ENCODE results near the gene SERHL2.
"Not testable (repeated sequence)": the region's sequence is repeated elsewhere in the genome, so short reads cannot be mapped to it uniquely, and the experiment has no call there.

SERHL2 gene

GRCh38 chr22:42535082-42535731 is 18.5 kb upstream of the SERHL2 start:
- DNase-seq (ENCODE audit: low read depth): not testable (repeated sequence)

GRCh38 chr22:42536166-42536565 is 17.6 kb upstream of the SERHL2 start:
- no peak for DNase-seq (ENCODE audit: low read depth)

GRCh38 chr22:42536634-42537033 is 17.1 kb upstream of the SERHL2 start:
- DNase-seq (ENCODE audit: low read depth): not testable (repeated sequence)

GRCh38 chr22:42537199-42537831 is 16.4 kb upstream of the SERHL2 start:
- not testable (repeated sequence) for DNase-seq (ENCODE audit: low read depth)

GRCh38 chr22:42539236-42539771 is 14.5 kb upstream of the SERHL2 start:
- DNase-seq (ENCODE audit: low read depth): not testable (repeated sequence)

- no peak for DNase-seq (ENCODE audit: low read depth)
Measured at GRCh38 chr22:42544686-42545085, 9.1 kb upstream of the SERHL2 start.

GRCh38 chr22:42547562-42547961 is 6.2 kb upstream of the SERHL2 start:
- no peak for DNase-seq (ENCODE audit: low read depth)

GRCh38 chr22:42548126-42548525 is 5.6 kb upstream of the SERHL2 start:
- DNase-seq (ENCODE audit: low read depth): not testable (repeated sequence)

- no peak for DNase-seq (ENCODE audit: low read depth)
Measured at GRCh38 chr22:42548597-42549330, 5.0 kb upstream of the SERHL2 start.

GRCh38 chr22:42549331-42550060 is 4.3 kb upstream of the SERHL2 start:
- DNase-seq (ENCODE audit: low read depth): no peak

GRCh38 chr22:42552294-42552647 is 1.5 kb upstream of the SERHL2 start:
- not testable (repeated sequence) for DNase-seq (ENCODE audit: low read depth)

- no peak for DNase-seq (ENCODE audit: low read depth)
Measured at GRCh38 chr22:42560381-42560780, 6.6 kb downstream of the SERHL2 start.

- DNase-seq (ENCODE audit: low read depth): no peak
Measured at GRCh38 chr22:42560781-42561180, 7.0 kb downstream of the SERHL2 start.

GRCh38 chr22:42561856-42562255 is 8.1 kb downstream of the SERHL2 start:
- DNase-seq (ENCODE audit: low read depth): no peak

GRCh38 chr22:42562279-42562678 is 8.5 kb downstream of the SERHL2 start:
- no peak for DNase-seq (ENCODE audit: low read depth)

GRCh38 chr22:42562684-42563083 is 8.9 kb downstream of the SERHL2 start:
- no peak for DNase-seq (ENCODE audit: low read depth)

GRCh38 chr22:42563943-42564342 is 10.2 kb downstream of the SERHL2 start:
- not testable (repeated sequence) for DNase-seq (ENCODE audit: low read depth)

GRCh38 chr22:42564699-42565098 is 10.9 kb downstream of the SERHL2 start:
- no peak for DNase-seq (ENCODE audit: low read depth)

GRCh38 chr22:42565956-42566355 is 12.2 kb downstream of the SERHL2 start:
- no peak for DNase-seq (ENCODE audit: low read depth)

- not testable (repeated sequence) for DNase-seq (ENCODE audit: low read depth)
Measured at GRCh38 chr22:42567950-42568349, 14.2 kb downstream of the SERHL2 start.

GRCh38 chr22:42570580-42570979 is 16.8 kb downstream of the SERHL2 start:
- DNase-seq (ENCODE audit: low read depth): not testable (repeated sequence)

GRCh38 chr22:42571068-42571467 is 17.3 kb downstream of the SERHL2 start:
- DNase-seq (ENCODE audit: low read depth): not testable (repeated sequence)
